ENCODE data around the gene ABHD16B. TPM values are rescaled to one million over a fixed set of nuclear protein-coding genes. Genes with fewer than 3 reads are reported as not detected.

Gene ABHD16B
- 0.05 TPM in 1 of 5 replicates, not detected in the others for total RNA-seq (2022; extraction: Qiagen RNA extraction; ENCODE audit: low read depth)

GRCh38 chr20:63861365-63861934 lies at the start of gene ABHD16B:
TSS of gene ABHD16B (plus strand) at chr20:63861498. CDS start at chr20:63861541, 43 bp downstream.

GRCh38 chr20:63830841-63831588 lies 30.3 kb upstream of the ABHD16B start, which contains the start of gene ZBTB46:
TSS of gene ZBTB46 (minus strand) at chr20:63831264. CDS start at chr20:63790757, 40,507 bp downstream.

GRCh38 chr20:63864978-63865640 lies 3.8 kb downstream of the ABHD16B start, which contains the start of gene TPD52L2:
TSS of gene TPD52L2 (plus strand) at chr20:63865270. CDS start at chr20:63865366, 96 bp downstream.

GRCh38 chr20:63894358-63895201 lies 33.3 kb downstream of the ABHD16B start, which contains the start of gene DNAJC5:
TSS of gene DNAJC5 (plus strand) at chr20:63895126. CDS start at chr20:63928346, 33,220 bp downstream.

Other genes starting within 250 kb of the ABHD16B start
- gene GMEB2, start 234.4 kb upstream of the ABHD16B start, total RNA-seq (2022; extraction: Qiagen RNA extraction; ENCODE audit: low read depth) = 8.8 to 11.9 TPM (median 11.0 TPM) in 5 replicates
- 7.4 to 10.9 TPM (median 9.6 TPM) in 5 replicates for gene STMN3, start 208.1 kb upstream of the ABHD16B start, total RNA-seq (2022; extraction: Qiagen RNA extraction; ENCODE audit: low read depth)
- 6.4 to 8.4 TPM (median 6.8 TPM) in 5 replicates for gene RTEL1, start 203.2 kb upstream of the ABHD16B start, total RNA-seq (2022; extraction: Qiagen RNA extraction; ENCODE audit: low read depth)
- gene TNFRSF6B, start 164.8 kb upstream of the ABHD16B start, total RNA-seq (2022; extraction: Qiagen RNA extraction; ENCODE audit: low read depth) = 0.47 to 1.2 TPM (median 0.85 TPM) in 5 replicates
- gene ARFRP1, start 153.5 kb upstream of the ABHD16B start, total RNA-seq (2022; extraction: Qiagen RNA extraction; ENCODE audit: low read depth) = 26.9 to 38.3 TPM (median 34.2 TPM) in 5 replicates
- gene ZGPAT, start 153.5 kb upstream of the ABHD16B start, total RNA-seq (2022; extraction: Qiagen RNA extraction; ENCODE audit: low read depth) = 22.0 to 29.9 TPM (median 26.8 TPM) in 5 replicates
- gene LIME1, start 124.8 kb upstream of the ABHD16B start, total RNA-seq (2022; extraction: Qiagen RNA extraction; ENCODE audit: low read depth) = 6.2 to 10.5 TPM (median 8.5 TPM) in 5 replicates
- 59.2 to 100 TPM (median 91.0 TPM) in 5 replicates for gene SLC2A4RG, start 121.7 kb upstream of the ABHD16B start, total RNA-seq (2022; extraction: Qiagen RNA extraction; ENCODE audit: low read depth)
- 0.59 to 1.1 TPM (median 0.78 TPM) in 5 replicates for gene ZBTB46, start 30.2 kb upstream of the ABHD16B start, total RNA-seq (2022; extraction: Qiagen RNA extraction; ENCODE audit: low read depth)
- 125 to 141 TPM (median 132 TPM) in 5 replicates for gene TPD52L2, start 3.8 kb downstream of the ABHD16B start, total RNA-seq (2022; extraction: Qiagen RNA extraction; ENCODE audit: low read depth)
- 24.9 to 32.4 TPM (median 29.2 TPM) in 5 replicates for gene DNAJC5, start 33.6 kb downstream of the ABHD16B start, total RNA-seq (2022; extraction: Qiagen RNA extraction; ENCODE audit: low read depth)
- 22.3 to 34.4 TPM (median 28.8 TPM) in 5 replicates for gene UCKL1, start 94.9 kb downstream of the ABHD16B start, total RNA-seq (2022; extraction: Qiagen RNA extraction; ENCODE audit: low read depth)
- 9.7 to 13.9 TPM (median 10.9 TPM) in 5 replicates for gene ZNF512B, start 108.4 kb downstream of the ABHD16B start, total RNA-seq (2022; extraction: Qiagen RNA extraction; ENCODE audit: low read depth)
- not detected in 5 replicates for gene SAMD10, start 118.1 kb downstream of the ABHD16B start, total RNA-seq (2022; extraction: Qiagen RNA extraction; ENCODE audit: low read depth)
- 54.8 to 58.4 TPM (median 57.1 TPM) in 5 replicates for gene PRPF6, start 119.6 kb downstream of the ABHD16B start, total RNA-seq (2022; extraction: Qiagen RNA extraction; ENCODE audit: low read depth)
- 0.16 to 0.57 TPM (median 0.37 TPM) in 5 replicates for gene C20orf204, start 174.7 kb downstream of the ABHD16B start, total RNA-seq (2022; extraction: Qiagen RNA extraction; ENCODE audit: low read depth)
- gene SOX18, start 188.1 kb downstream of the ABHD16B start, total RNA-seq (2022; extraction: Qiagen RNA extraction; ENCODE audit: low read depth) = 0.58 to 2.3 TPM (median 2.2 TPM) in 5 replicates
- 32.0 to 50.8 TPM (median 45.4 TPM) in 5 replicates for gene TCEA2, start 201.7 kb downstream of the ABHD16B start, total RNA-seq (2022; extraction: Qiagen RNA extraction; ENCODE audit: low read depth)
- 13.7 to 27.6 TPM (median 23.8 TPM) in 5 replicates for gene RGS19, start 218.0 kb downstream of the ABHD16B start, total RNA-seq (2022; extraction: Qiagen RNA extraction; ENCODE audit: low read depth)
- 0.44 to 0.76 TPM (median 0.57 TPM) in 5 replicates for gene OPRL1, start 218.6 kb downstream of the ABHD16B start, total RNA-seq (2022; extraction: Qiagen RNA extraction; ENCODE audit: low read depth)
- gene LKAAEAR1, start 222.9 kb downstream of the ABHD16B start, total RNA-seq (2022; extraction: Qiagen RNA extraction; ENCODE audit: low read depth) = 0.72 to 1.5 TPM (median 1.4 TPM) in 5 replicates
- gene NPBWR2, start 246.1 kb downstream of the ABHD16B start, total RNA-seq (2022; extraction: Qiagen RNA extraction; ENCODE audit: low read depth) = not detected in 5 replicates

Data from A549 treated with CpdA at 1 μM for 4 hours (cell line).